HepG2 (cell line): ENCODE data around the gene DUSP16. TPM values are rescaled to one million over a fixed set of nuclear protein-coding genes. Genes with fewer than 3 reads are reported as not detected.

Experiments
- ATF7 ChIP-seq, 2 experiments: fragments of 450-650 bp in 1 of 2; sonication (generic) in 1 of 2; formaldehyde crosslinking in 1 of 2; IDR thresholded peaks; 2 replicates each; pipeline versions ENCODE4 v1.4.0 to v1.6.1; 2016 to 2020; ENCODE audit warnings: antibody characterized with exemption in 1 of 2, mild to moderate bottlenecking in 1 of 2, missing genetic modification reagents in 1 of 2
- ATF7-NPFF ChIP-seq: sonication (generic); formaldehyde crosslinking; IDR thresholded peaks from 2 replicates; pipeline ENCODE4 v1.8.1; 2023; ENCODE audit warnings: mild to moderate bottlenecking, low read depth, missing genetic modification reagents, moderate library complexity
- KAT7 ChIP-seq: IDR thresholded peaks from 2 replicates; pipeline ENCODE4 v1.6.1; 2018; ENCODE audit warnings: borderline replicate concordance, missing compliant biosample characterization
- MAF1 ChIP-seq: sonication (generic); formaldehyde crosslinking; IDR thresholded peaks from 2 replicates; pipeline ENCODE4 v1.5.0; 2020; ENCODE audit warnings: missing genetic modification reagents, borderline replicate concordance
- NAIF1 ChIP-seq: sonication (generic); formaldehyde crosslinking; IDR thresholded peaks from 2 replicates; pipeline ENCODE4 v1.5.0; 2020; ENCODE audit warnings: mild to moderate bottlenecking, missing genetic modification reagents, borderline replicate concordance
- NFAT5 ChIP-seq: sonication (generic); formaldehyde crosslinking; IDR thresholded peaks from 2 replicates; pipeline ENCODE4 v1.4.0; 2020; ENCODE audit warnings: missing genetic modification reagents
- NR2C2 ChIP-seq: sonication (generic); formaldehyde crosslinking; IDR thresholded peaks from 2 replicates; pipeline ENCODE4 v1.4.0; 2020; ENCODE audit warnings: missing genetic modification reagents, mild to moderate bottlenecking, moderate library complexity, borderline replicate concordance
- SCMH1 ChIP-seq: sonication (generic); formaldehyde crosslinking; IDR thresholded peaks from 2 replicates; pipeline ENCODE4 v1.9.0; 2021; ENCODE audit warnings: missing genetic modification reagents, mild to moderate bottlenecking, borderline replicate concordance
- ZBTB40 ChIP-seq, 2 experiments: fragments of 450-650 bp in 1 of 2; sonication (generic) in 1 of 2; formaldehyde crosslinking in 1 of 2; IDR thresholded peaks; 2 replicates each; pipeline versions ENCODE4 v1.6.1 to v1.8.0; 2016 to 2022; ENCODE audit warnings: antibody characterized with exemption in 1 of 2, mild to moderate bottlenecking in 1 of 2, missing genetic modification reagents in 1 of 2
- ZBTB44 ChIP-seq: sonication (generic); formaldehyde crosslinking; IDR thresholded peaks from 2 replicates; pipeline ENCODE4 v1.4.0; 2020; ENCODE audit warnings: missing genetic modification reagents
- ZNF230 ChIP-seq: sonication (generic); formaldehyde crosslinking; IDR thresholded peaks from 2 replicates; pipeline ENCODE4 v1.4.0; 2020; ENCODE audit warnings: mild to moderate bottlenecking, missing genetic modification reagents
- ZNF614 ChIP-seq: IDR thresholded peaks from 2 replicates; pipeline ENCODE4 v1.6.1; 2018; ENCODE audit warnings: missing biosample characterization, missing genetic modification reagents, inconsistent platforms, borderline replicate concordance
- ZNF878 ChIP-seq: sonication (generic); formaldehyde crosslinking; IDR thresholded peaks from 2 replicates; pipeline ENCODE4 v1.8.1; 2023; ENCODE audit warnings: mild to moderate bottlenecking, missing genetic modification reagents, moderate library complexity
- polyA plus RNA-seq, 8 experiments: library from polyadenylated mRNA; depleted of rRNA in 3 of 8; stranded (reverse) in 7 of 8; unstranded in 1 of 8; fragments of >200 nt; fragmentation: Illumina TruSeq in 4 of 8; extraction: Trizol in 4 of 8; gene quantifications; 2 replicates each; pipeline versions ENCODE4 v1.2.1 to v1.2.3, GENCODE V29; 2011 to 2016; ENCODE audit warnings: low read depth in 4 of 8, missing spikeins in 1 of 8, mixed read lengths in 1 of 8; ENCODE audit not compliant: insufficient read depth in 1 of 8
- total RNA-seq, 5 experiments: library from RNA; depleted of rRNA; stranded (reverse); fragments of >200 nt; fragmentation: Illumina TruSeq; extraction: Trizol; gene quantifications; 2 replicates each; pipeline ENCODE4 v1.2.3, GENCODE V29; 2016; ENCODE audit warnings: low read depth in 1 of 5

DUSP16 gene
- total and polyA plus RNA-seq, 2 of the 13 experiments (the other 11 are each of a cell fraction or from before 2014, with no cell fraction given) = 45.7 to 46.6 TPM

- TF ChIP-seq NFAT5 (CRISPR knock-in tag) (no peak), ZNF878 (peak; percentile 76; the same call in 1 of the 2 replicates), ZBTB40 (IDR thresholded peaks at IDR 0.05) (no peak), ZBTB40 (CRISPR knock-in tag; IDR thresholded peaks at IDR 0.05) (no peak), ZNF614 (CRISPR knock-in tag) (peak; percentile 93), SCMH1 (CRISPR knock-in tag) (no peak), MAF1 (no peak), ZNF230 (no peak), NR2C2 (CRISPR knock-in tag) (no peak), NAIF1 (CRISPR knock-in tag) (no peak), KAT7 (CRISPR knock-in tag) (no peak), ATF7-NPFF (CRISPR knock-in tag) (no peak), ATF7 (IDR thresholded peaks at IDR 0.05) (peak; percentile 73; the same call in 1 of the 2 replicates), ATF7 (CRISPR knock-in tag; IDR thresholded peaks at IDR 0.05) (no peak; the same call in 1 of the 2 replicates), ZBTB44 (CRISPR knock-in tag) (no peak)
Observed at GRCh38 chr12:12546314-12546772, 16.3 kb downstream of the DUSP16 start (continued).
